ENCODE data around the gene ZHX3.

The ZHX3 gene

GRCh38 chr20:41299899-41300298 lies 17.6 kb downstream of the ZHX3 start:
- DNase-seq (ENCODE audit: low spot score): no peak

GRCh38 chr20:41293269-41294037 lies 24.1 kb downstream of the ZHX3 start:
- DNase-seq (ENCODE audit: low spot score): no peak

GRCh38 chr20:41290804-41291389 lies 26.6 kb downstream of the ZHX3 start:
- no peak for DNase-seq (ENCODE audit: low spot score)

- DNase-seq (ENCODE audit: low spot score): no peak
Measured at GRCh38 chr20:41287327-41287726, 30.2 kb downstream of the ZHX3 start.

GRCh38 chr20:41286240-41286851 lies 31.2 kb downstream of the ZHX3 start:
- no peak for DNase-seq (ENCODE audit: low spot score)

GRCh38 chr20:41279546-41280225 lies 37.8 kb downstream of the ZHX3 start:
- no peak for DNase-seq (ENCODE audit: low spot score)

- no peak for DNase-seq (ENCODE audit: low spot score)
Measured at GRCh38 chr20:41278936-41279335, 38.6 kb downstream of the ZHX3 start.

GRCh38 chr20:41277049-41277448 lies 40.5 kb downstream of the ZHX3 start:
- DNase-seq (ENCODE audit: low spot score): no peak

- DNase-seq (ENCODE audit: low spot score): no peak
Measured at GRCh38 chr20:41276317-41276751, 41.2 kb downstream of the ZHX3 start.

- no peak for DNase-seq (ENCODE audit: low spot score)
Measured at GRCh38 chr20:41275301-41275731, 42.2 kb downstream of the ZHX3 start.

GRCh38 chr20:41274152-41274551 lies 43.4 kb downstream of the ZHX3 start:
- no peak for DNase-seq (ENCODE audit: low spot score)

GRCh38 chr20:41273445-41273844 lies 44.1 kb downstream of the ZHX3 start:
- DNase-seq (ENCODE audit: low spot score): no peak

- DNase-seq (ENCODE audit: low spot score): no peak
Measured at GRCh38 chr20:41272339-41272738, 45.2 kb downstream of the ZHX3 start.

- DNase-seq (ENCODE audit: low spot score): no peak
Measured at GRCh38 chr20:41268917-41269652, 48.4 kb downstream of the ZHX3 start.

GRCh38 chr20:41268402-41268801 lies 49.1 kb downstream of the ZHX3 start:
- DNase-seq (ENCODE audit: low spot score): no peak

GRCh38 chr20:41265938-41266337 lies 51.6 kb downstream of the ZHX3 start:
- no peak for DNase-seq (ENCODE audit: low spot score)

- DNase-seq (ENCODE audit: low spot score): no peak
Measured at GRCh38 chr20:41264819-41265218, 52.7 kb downstream of the ZHX3 start.

GRCh38 chr20:41261790-41262717 lies 55.5 kb downstream of the ZHX3 start:
- no peak for DNase-seq (ENCODE audit: low spot score)

- DNase-seq (ENCODE audit: low spot score): no peak
Measured at GRCh38 chr20:41261260-41261659, 56.3 kb downstream of the ZHX3 start.

GRCh38 chr20:41260734-41261220 lies 56.8 kb downstream of the ZHX3 start:
- no peak for DNase-seq (ENCODE audit: low spot score)

- no peak for DNase-seq (ENCODE audit: low spot score)
Measured at GRCh38 chr20:41259309-41259708, 58.2 kb downstream of the ZHX3 start.

All from CD4-positive, alpha-beta T cell treated with Interleukin-2 at 100 ng/mL for 4 hours (primary cell).